NCI-H1694 treated with DMSO at 0.1 percent for 48 hours (cell line): ENCODE measurements around the gene IRF3.

Experiments
- DNase-seq: peaks from one replicate; lab custom pipeline; 2025; lab: John Stamatoyannopoulos, UW

The IRF3 gene

DNA sequence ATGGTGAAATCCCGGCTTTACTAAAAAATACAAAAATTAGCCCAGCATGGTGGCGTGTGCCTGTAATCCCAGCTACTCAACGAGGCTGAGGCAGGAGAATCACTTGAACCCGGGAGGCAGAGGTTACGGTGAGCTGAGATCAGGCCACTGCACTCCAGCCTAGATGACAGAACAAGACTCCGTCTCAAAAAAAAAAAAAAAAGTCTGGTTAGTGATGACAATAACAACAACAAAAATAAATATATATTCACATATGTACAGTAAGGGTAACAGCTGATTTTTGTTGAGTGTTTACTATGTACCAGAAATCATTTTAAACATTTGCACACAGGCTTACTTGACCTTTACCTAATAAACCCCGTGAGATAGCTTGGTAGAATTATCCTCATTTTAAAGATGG is 48.7 kb downstream of the IRF3 start:
- DNase-seq, result no peak

- DNase-seq, result no peak
Observed at GRCh38 chr19:49616532-49616931, 49.1 kb downstream of the IRF3 start.

DNA sequence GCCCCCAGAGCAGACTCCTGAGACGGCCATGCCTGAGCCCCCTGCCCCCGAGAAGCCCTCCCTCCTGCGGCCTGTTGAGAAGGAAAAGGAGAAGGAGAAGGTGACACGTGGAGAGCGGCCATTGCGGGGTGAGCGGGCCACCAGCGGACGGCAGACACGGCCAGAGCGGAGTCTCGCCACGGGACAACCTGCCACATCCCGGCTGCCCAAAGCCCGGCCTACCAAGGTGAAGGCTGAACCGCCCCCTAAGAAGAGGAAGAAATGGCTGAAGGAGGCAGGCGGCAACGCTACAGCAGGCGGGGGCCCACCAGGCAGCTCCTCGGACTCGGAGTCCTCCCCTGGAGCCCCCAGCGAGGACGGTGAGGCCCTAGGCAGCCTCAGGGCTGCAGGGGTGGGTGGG is 49.8 kb downstream of the IRF3 start:
- no peak for DNase-seq

- DNase-seq, result no peak
Observed at GRCh38 chr19:49614096-49614833, 51.4 kb downstream of the IRF3 start.

DNA sequence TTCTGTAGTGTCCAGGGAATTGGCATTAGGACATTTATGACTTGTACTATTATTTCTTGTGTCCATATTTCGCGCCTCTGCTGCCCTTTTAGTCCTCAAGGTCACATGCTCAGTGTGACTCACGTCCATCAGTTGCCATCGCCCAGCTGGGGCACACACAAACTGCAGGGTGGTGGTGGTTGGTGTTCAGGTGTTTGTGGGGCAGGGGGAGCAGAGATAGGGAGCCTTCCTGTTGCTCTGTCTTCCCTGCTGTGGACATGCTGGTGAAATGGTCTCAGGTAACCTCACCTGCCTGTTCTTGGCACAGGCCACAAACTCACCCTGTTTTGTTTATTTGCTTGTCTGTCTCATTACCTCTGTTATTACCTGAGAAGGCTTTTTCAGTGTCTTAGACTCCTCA is 52.3 kb downstream of the IRF3 start:
- DNase-seq, result no peak
